Measurements from ENCODE around the gene TMX4.
"Not testable (repeated sequence)": the region's sequence is repeated elsewhere in the genome, so short reads cannot be mapped to it uniquely, and the experiment has no call there.

TMX4 gene, protein sequence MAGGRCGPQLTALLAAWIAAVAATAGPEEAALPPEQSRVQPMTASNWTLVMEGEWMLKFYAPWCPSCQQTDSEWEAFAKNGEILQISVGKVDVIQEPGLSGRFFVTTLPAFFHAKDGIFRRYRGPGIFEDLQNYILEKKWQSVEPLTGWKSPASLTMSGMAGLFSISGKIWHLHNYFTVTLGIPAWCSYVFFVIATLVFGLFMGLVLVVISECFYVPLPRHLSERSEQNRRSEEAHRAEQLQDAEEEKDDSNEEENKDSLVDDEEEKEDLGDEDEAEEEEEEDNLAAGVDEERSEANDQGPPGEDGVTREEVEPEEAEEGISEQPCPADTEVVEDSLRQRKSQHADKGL

DNA sequence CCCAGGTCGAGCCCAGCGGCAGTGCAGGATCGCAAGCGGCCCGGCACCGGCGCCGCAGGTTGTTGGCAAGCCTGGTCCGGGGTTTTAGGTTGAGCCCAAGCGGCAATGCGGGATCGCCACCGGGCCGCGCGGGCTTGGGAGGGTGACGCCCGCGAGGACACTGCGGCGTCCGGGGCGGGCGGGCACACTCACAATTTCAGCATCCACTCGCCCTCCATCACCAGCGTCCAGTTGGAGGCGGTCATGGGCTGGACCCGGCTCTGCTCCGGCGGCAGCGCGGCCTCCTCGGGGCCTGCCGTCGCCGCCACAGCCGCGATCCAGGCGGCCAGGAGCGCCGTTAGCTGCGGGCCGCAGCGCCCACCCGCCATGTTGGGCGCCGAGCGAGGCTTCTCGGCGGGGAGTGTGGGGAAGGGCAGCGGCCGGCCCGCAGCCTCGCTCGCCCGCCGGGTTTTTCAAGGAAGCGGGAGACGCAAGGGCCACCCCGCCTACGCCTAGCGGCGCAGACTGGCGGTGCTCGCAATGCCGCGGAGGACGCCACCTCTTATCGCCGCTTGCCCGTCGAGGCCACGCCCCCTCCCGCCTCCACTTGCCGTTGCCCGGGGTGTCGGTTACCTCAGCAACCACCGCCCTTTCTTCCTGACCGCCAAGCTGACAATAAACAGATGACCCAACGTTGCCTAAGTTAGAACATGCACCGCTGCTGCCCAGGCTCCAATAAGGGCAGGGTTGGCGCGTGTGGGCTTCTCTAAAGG, at the start of gene TMX4:
Gene TMX4 (minus strand): TSS at position 516 of the 752 bp plus-strand sequence. CDS start 148 bp downstream, at position 368.
- DNase-seq: peak; percentile 99

DNA sequence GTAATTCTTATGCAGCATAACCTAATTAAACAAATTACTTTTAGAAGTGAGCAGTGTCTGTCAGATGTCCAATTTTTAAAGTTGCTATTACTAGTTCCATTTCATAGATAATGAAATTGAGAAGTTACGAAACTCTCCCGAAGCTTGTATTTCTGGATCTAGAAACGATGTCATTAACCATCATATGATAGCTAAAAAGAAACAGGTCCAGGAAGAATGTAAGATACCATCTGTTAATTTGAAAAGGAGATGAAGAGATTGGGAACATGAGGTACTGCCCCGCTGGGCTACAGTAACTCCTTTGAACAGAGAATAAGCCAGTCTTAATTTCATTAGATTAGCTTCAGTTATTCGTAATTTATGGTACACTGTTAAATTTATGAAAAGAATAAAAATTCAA, 47.5 kb upstream of the TMX4 start:
- no peak for DNase-seq

DNA sequence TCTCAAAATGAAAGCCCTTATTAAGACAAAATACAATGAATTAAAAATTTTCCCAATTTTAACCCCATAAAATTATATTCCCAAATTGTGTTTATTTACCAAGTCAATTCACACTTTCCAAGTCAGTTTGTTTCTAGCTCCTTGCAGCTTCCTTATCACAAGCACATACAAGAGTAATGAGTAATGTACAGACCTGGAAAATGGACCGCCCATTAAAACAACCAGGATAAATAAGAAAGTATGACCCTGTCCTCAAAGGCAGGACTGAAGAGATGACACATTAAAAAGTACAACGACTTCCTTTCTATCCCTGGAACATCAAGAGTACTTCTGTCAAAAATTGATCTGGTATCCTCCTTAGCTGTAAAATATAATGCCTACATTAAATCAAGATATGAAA, 47.1 kb upstream of the TMX4 start:
- no peak for DNase-seq

DNA sequence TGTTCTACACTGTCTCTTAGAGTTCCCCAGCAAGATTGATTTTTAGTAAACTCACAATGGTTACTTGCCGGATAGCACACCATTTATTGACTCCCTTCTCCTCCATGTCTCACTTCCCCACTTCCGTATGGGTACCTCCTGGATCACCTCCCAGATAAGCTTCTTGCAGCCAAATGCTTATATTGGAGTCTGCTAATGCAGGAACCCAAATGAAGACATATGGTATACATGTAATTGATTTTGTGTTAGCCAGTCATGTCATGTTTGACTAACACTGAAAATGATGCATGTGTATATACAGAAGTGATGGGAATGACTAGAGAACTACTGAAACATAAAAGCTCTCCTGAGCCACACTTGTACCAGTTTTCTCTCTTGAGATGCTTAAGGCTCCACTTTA, 46.1 kb upstream of the TMX4 start:
- no peak for DNase-seq

DNA sequence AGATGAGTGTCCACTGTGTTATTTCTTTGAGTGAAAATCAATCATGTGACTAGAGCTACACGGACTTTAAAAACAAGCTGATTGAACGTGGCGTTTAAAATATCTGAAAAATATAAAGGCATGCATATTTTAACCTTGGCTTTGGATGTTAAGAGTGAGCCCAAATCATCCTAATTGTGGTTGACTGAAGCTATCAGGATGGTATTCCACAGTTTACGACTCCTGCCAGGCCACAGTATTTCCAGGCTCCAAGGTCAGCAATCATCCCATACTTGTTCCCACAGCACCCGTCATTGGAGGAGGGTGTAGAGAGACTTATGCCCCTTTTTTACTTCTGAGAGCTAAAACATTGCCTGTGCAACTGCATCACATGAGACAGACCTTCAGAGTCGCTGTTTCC, 43.2 kb upstream of the TMX4 start:
- DNase-seq: no peak

DNA sequence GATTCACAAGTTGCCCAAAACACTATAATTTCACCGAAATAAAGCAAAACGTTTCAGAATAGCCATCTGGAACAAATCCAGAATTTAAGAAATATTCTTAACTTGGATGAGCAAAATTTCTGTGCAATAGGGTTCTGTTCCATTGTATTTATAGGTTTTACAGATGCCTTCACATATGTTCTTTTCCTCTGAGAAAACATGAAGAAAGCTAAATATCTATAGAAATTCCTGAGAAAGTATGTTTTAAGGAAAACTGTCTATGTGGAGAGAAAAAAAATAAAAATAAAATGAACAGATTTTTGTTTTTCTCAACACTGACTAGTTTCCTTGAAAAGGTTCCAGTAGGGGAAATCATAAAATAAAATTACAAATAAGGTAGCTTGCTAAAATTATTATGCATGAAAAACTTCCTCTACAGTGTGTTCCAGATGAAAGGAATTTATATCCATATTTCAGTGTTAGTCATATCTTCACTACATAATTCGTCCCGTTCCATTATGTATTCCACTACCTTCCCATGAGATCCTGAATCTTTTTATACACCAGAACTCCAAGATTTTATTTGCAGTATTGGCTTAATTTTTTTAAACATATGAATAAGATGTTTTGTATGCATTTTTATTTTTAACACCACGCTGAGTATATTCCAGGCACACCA, 42.4 kb upstream of the TMX4 start:
- no peak for DNase-seq

DNA sequence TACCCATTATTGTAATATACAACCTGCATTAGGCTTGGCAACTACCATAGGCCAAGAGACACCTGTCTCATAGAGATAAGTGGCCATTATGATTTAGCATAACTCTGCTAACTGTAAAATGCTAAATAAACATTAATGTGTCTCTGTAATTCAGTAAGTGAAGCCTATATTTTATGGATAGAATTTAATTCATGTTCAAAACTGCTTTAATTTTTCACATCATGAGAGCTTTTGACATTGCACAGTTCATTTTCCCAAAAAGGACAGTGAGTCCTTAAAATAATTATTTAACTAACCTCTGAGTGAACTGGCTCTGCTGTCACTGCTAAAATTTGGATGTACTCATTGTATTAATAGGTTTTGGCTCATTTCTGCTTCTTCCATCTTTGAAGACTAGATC, 41.4 kb upstream of the TMX4 start:
- DNase-seq: no peak

DNA sequence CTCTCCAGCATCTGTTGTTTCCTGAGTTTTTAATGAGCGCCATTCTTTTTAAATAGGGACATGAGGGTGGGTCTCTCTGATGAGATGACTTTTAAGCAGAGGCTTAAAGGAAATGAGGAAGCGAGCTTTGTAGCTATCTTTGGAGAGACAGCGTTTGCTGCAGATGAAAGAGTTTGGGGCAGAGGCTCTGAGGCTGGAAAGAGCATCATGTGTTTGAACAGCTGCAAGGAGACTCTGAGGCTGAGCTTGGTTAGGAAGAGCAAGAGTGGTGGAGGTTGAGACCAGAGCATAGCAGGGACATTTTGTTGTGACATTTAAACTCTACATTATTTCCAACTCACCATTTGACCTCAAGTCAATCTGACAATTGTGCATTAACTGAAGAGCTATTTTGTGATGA, 38.3 kb upstream of the TMX4 start:
- peak; percentile 2 for DNase-seq

DNA sequence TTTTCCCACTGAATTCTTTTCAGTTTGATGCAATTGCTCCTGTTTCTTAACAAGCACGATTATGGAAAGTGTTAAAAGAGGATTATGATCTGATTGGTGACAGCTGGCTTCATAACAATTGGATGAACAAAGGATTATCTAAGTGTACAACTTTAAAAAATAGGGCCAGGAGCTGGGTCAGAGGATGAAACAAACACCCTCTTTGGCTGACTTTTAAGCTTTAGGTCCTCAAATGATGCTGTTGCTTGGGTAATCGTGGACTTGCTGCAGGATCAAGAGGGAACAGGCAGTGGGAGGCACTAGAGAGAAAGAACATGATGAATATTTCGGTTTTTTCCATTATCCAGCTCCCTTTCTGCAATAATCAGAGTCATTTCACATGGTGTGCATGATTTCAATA, 35.5 kb upstream of the TMX4 start:
- no peak for DNase-seq

DNA sequence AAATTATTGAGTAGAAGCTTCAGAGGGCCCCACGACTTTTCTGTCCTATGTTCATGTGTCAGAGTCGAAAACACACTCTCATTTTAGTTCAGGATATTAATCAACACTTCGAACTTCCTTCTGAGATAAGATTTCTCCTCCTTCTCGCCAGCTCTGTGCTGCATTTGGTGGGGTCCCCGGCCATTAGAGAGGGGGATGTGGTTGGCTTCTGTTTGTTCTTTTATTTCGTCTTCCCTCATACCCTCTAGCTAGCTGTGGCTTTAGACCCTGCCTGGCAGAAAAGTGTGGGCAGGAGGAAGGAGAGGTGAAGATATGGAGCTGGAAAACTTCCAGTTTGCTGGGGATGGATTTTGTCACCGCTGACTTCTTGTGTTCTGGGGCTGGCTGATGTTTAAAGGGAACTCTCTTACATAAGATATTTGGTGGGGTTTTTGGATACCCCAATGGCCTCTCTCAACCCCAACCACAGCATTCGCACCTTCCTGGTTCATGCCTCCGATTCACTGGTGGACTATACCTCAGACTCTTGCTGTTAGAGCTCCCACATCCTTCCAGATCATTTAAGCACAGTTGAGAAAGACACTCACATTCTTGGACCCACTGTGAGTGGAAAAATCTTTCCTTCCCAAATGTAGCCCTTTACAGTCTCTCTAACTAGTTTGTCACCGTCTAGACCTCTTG, 30.7 kb upstream of the TMX4 start:
- peak; percentile 40 for DNase-seq

DNA sequence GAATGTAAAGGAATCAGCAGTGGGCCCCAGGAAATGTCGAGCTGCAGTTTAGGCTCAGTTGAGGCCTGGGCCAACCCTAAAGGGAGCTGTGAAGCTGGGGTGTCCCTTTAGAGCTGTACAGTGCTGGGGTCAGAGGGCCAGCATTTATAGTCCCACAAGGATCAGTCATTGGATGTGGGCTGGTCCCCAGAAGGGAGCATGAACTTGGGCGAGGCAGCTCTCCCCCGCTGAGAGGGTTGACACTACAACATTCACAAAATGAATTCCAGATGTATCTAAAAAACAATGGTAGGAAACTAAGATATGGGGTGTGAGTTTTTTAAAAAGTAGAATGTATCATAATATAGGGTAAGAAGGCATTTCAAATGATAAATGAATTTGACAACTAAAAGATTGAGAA, 29.7 kb upstream of the TMX4 start:
- no peak for DNase-seq

DNA sequence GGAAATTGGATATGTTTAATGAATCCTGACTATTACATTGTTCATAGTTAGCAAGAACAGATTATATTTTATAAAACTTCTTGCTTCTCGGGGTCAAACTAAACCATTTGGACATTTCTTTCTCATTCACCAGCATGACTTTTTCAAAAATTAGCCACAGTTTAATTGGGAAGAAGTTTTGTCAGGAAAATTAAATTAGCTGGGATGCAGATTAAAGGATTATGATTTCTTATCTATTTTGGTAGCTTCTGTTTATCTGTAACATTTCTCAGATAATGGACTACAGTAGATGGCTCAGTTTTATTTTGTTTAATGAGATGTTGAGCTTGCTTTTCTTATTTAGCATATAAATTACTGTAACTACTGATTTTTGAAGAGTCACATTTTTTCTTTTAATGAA, 26.4 kb upstream of the TMX4 start:
- no peak for DNase-seq

DNA sequence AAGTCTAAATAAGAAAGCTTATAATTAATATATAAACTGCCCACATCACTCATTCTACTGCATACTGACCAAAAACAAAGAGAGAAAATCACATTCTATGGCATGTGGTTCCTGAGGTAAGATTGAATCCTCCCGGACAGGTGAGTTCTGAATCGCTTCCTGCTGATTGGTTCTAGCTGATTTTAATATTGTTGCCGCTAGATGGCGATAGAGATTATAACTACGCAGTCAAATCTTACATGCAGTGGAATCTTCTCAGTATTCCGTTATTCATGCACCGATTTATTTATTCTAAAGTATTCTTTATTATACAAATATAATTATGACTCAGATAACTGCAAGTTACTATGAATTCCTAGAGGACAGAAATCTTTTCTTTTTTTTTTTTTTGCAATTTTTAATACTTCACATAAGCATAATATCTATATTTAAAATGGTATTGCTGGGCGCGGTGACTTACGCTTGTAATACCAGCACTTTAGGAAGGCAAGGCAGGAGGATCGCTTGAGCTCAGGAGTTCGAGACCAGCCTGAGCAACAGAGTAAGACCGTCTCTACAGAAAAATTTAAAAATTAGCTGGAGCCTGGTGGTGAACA, 24.2 kb upstream of the TMX4 start:
- peak; percentile 81 for DNase-seq

DNA sequence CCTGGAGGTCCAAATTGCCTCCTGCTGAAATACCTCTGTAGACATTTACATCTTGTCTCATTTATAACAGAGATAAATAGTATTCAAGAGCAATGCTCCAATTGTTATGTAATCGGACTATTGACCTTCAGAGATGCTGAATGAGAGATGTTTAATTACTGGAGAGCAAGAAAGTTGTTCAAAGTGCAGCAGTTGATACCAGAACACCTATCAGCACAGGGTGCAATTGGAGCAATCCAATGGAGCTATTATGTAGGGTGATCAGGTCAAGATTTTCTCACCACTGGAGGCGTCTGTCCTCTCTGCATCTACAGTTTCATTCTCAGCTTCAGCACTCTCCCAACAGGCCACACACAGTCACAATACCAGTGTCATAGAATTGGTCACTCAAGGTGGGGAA, 19.5 kb upstream of the TMX4 start:
- DNase-seq: no peak

DNA sequence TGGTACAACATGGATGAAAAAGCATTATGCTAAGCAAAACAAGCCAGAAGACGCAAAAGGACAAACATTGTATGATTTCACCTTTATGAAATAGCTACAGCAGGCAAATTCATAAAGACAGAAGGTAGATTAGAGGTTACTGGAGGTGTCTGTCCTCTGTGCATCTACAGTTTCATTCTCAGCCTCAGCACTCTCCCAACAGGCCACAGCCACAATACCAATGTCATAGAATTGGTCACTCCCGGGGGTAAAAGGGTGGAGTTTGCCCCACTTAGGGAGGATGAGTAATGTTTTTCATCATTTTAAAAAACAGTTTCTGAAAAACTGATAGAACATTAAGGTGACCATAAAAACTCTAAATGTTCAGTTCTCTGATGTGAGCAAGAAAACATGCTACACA, 17.2 kb upstream of the TMX4 start:
- DNase-seq: no peak

DNA sequence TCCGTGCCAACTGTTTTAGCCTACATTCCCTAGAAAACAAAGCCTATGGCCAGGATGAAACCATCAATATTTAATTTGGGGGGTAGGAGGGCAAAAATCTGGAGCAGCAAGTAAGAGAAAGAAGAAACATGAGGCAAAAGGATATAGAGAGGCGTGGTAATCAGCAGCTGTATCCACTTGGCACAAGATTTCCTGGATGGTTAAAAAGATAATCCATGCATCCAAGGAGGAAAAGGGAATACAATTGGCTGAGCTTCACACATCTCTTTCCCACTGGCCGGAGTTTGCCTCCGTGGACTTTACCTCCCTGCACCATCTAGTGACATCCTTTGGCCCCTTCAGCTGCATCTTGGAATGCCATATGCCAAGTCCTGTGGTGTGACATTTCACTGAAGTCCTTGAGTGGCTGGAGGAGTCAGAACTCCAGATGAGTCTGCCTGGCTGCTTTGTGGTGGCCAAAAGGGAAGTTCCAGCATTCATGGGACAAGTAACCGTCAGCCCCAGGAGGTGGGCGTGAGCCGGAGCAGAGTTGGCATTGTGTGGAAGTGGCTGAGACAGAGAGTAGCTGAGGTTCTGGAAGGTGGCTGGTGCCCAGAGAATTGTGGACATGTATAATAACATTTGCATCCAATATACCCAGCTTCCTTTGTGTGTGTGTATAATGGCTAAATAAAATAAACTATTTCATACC, 13.7 kb upstream of the TMX4 start:
- DNase-seq: no peak

DNA sequence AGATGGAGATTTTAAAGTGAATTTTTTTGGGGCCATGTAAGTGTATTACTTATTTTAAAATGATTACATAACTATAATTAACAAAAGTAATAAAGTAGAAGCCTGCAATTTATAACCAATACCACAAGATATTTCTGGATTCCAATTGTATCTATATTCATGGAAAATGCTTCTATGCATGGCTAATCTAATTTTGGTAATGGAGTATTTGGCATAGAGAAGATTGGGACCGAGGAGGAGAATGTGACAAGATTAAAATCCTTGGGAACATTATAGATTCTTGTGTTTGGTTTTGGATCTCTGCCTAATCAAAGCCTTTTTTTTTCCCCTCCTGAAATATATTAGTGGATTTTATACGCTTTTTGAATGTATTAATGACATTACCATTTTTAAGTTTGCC, 12.9 kb upstream of the TMX4 start:
- DNase-seq: no peak

DNA sequence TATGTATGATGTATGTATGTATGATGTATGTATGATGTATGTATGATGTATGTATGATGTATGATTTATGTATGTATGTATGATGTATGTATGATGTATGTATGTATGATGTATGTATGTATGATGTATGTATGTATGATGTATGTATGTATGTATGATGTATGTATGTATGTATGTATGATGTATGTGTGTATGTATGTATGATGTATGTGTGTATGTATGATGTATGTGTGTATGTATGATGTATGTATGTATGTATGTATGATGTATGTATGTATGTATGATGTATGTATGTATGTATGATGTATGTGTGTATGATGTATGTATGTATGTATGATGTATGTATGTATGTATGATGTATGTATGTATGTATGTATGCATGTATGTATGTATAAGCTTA, 12.0 kb upstream of the TMX4 start:
- not testable (repeated sequence) for DNase-seq

DNA sequence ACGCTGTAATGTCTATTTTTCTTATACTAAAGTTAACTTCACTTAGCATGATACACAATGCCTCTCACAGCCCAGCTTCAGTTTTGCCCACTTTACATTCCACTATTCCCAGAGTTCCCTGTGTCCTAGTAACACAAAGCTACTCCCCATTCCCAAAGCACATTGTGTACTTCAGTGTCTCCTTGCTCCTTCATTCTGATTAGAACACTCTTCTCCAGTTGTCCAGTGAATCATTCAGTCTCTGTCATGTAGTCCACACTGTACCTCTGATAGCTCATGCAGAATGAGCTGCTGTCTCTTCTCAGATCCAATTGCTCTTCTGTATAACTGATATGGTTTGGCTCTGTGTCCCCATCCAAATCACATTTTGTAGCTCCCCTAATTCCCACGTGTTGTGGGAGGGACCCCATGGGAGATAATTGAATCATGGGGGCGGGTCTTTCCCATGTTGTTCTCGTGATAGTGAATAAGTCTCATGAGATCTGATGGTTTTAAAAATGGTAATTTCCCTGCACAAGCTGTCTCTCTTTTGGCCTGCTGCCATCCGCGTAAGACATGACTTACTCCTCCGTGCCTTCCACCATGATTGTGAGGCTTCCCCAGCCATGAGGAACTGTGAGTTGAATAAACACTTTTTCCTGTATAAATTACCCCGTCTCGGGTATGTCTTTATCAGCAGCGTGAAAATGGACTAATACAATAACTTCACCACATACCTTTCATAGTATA, 2.1 kb upstream of the TMX4 start:
- DNase-seq: no peak

DNA sequence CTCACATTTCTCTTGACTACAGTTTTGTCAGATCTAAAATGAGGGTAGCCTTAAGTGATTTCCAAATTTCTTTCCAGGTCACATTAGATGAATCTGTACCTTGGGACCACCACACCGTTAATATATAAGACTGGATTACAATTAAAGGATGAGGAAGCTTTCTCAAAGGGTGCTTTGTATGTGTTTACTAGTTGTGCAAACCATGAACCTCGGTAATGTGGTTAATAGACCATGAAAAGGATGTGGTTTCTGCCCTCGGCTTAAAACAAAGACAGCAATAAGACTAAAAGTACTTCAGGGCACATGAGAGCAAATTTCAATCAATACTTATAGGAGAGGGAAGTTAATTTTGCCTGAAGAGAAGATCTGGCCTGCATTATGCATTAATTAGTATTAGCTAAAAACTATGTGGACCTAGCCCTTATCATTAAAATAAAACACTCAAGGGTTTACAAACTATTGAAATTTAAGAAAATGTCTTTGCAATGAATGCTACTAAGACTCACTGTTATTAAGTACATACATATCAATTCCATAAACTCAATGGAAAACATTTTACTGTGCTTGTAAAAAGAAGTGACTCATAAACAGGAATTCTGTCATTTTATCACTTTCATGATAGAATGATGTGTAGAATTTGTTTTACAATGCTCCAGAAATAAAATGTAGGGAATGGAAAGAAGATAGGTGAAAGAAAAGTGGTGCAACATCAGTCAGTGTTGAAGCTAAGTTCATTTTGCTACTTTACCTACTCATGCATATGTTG, 936 bp upstream of the TMX4 start:
- peak; percentile 77 for DNase-seq

DNA sequence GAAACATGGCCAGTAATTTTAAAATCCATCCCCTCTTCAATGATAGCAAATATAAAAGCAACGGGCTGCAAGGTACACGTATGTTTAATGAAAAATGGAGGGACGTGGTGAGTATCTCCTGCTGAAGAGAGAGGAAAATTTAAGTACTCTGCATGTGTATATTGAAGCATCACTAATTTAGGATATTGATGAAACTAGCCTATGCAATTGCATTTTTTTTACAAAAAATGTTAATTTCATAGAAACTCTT, 362 bp upstream of the TMX4 start:
- no peak for DNase-seq

DNA sequence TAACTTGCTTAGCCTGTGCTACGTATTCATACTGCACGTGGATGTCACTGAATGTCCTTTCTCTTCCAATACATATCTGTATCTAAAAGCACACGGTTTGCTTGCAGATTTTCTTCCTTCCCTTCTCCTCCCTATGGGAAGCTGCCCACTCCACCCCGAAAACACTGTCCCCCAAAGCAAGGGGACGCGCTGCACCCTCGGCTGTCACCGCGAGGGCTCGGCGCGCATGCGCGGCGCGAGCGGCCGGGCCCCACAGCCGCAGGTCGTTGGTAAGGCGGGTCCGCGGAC, 659 bp downstream of the TMX4 start:
- peak; percentile 87 for DNase-seq
